GM12874 (cell line): ENCODE results near the gene BTBD9.

Source experiments
- TF ChIP-seq, protein P1 (sequence below): IDR thresholded peaks from 2 replicates; pipeline ENCODE4 v1.5.1; 2011; ENCODE audit warnings: low read depth, mild to moderate bottlenecking, control low read depth, low read length, moderate library complexity; ENCODE audit not compliant: insufficient read depth

Gene BTBD9

DNA sequence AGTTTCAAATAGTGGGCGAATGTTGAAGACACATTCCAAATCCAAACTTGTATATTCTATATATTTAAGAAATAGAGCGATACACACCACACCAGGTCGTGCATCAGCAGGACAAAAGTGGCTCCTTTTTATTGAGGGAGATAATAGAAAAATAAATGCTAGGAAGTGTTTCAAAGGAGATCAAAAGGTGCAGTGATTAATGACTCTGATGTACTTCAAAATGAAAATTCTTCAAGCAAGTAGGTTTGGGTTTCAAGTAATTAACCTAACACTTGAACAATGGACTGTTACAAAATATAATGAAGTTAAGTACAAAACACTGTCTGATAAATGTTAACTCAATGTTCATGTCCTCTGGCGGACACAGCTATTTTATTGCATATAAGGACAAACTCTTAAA, 185.9 kb downstream of the BTBD9 start:
- TF ChIP-seq, protein P1, sequence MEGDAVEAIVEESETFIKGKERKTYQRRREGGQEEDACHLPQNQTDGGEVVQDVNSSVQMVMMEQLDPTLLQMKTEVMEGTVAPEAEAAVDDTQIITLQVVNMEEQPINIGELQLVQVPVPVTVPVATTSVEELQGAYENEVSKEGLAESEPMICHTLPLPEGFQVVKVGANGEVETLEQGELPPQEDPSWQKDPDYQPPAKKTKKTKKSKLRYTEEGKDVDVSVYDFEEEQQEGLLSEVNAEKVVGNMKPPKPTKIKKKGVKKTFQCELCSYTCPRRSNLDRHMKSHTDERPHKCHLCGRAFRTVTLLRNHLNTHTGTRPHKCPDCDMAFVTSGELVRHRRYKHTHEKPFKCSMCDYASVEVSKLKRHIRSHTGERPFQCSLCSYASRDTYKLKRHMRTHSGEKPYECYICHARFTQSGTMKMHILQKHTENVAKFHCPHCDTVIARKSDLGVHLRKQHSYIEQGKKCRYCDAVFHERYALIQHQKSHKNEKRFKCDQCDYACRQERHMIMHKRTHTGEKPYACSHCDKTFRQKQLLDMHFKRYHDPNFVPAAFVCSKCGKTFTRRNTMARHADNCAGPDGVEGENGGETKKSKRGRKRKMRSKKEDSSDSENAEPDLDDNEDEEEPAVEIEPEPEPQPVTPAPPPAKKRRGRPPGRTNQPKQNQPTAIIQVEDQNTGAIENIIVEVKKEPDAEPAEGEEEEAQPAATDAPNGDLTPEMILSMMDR: no peak

DNA sequence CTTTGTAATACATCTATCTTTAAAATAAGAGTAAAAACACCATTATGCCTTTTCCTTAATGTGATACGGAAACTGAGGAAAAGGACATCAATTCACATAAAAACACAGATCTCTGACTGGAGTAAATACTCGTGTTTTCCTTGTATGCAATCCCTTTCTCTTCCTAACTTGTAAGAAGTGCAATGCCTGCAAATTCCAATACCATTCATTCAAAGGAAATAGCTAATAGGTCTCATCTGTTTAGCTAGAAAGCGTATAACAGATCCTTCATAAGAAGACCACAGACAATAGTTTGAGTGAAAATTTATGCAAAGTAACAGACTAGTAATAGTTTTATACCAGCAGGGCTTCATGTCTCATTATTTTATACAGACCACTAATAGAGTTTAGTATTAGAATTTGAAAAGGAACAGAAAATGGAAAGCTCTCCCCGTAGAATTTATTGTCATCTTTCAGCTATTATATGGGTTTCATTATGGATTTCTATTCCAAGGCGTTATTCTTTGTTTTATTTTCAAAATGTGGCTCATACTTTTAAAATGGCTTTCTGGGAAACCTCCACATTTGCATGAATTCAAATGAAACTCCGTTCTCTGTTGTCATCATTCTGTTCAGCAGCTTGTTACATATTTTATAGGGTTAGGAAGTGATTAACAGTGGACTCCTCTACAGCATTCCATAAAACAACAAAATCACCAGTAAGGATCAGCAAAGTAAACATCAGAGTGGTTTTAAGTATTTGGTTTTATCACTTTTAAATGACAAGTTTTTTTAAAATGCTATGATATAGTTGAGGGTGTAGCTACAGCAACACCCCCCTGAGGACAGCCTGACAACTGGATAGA, 186.7 kb downstream of the BTBD9 start:
- TF ChIP-seq, protein P1: no peak

DNA sequence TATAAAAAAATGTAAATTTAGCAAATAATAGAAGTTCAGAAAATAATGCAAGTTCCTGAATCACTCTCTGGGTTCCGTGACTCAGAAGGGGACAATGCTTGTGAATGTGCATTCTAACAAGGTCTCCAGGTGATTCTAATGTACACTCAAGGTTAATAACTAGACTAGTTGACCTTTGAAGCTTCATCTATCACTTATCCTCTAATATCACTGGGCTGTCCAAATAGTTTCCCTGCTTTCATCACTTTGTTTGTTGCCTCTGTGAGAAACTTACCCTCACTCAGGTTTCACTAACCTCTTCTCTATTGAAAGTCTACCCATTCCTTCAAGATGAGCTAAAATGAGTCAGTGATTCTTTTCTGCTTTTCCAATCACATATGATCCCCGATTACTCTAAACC, 189.0 kb downstream of the BTBD9 start:
- TF ChIP-seq, protein P1: no peak

DNA sequence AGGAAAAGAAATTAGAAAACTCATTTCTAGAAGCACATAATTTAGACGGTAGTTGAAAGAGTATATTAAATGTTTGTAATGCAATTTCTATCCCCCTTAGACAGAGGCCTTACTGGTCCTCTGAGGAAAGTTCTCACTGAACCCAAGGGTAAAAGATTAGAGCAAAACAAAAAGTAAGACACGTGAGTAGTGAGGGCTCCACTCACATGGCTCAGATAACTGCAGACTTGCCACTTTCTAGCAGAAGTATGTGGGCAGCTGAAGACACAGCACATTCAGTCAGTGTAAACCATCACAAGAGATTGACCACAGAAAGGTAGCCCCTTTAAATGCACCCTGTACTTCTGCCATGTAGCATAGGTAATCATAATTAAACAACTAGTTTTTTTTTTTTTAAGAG, 193.8 kb downstream of the BTBD9 start:
- TF ChIP-seq, protein P1: no peak

GRCh38 chr6:38445336-38445735, 194.4 kb downstream of the BTBD9 start:
- TF ChIP-seq, protein P1: no peak

DNA sequence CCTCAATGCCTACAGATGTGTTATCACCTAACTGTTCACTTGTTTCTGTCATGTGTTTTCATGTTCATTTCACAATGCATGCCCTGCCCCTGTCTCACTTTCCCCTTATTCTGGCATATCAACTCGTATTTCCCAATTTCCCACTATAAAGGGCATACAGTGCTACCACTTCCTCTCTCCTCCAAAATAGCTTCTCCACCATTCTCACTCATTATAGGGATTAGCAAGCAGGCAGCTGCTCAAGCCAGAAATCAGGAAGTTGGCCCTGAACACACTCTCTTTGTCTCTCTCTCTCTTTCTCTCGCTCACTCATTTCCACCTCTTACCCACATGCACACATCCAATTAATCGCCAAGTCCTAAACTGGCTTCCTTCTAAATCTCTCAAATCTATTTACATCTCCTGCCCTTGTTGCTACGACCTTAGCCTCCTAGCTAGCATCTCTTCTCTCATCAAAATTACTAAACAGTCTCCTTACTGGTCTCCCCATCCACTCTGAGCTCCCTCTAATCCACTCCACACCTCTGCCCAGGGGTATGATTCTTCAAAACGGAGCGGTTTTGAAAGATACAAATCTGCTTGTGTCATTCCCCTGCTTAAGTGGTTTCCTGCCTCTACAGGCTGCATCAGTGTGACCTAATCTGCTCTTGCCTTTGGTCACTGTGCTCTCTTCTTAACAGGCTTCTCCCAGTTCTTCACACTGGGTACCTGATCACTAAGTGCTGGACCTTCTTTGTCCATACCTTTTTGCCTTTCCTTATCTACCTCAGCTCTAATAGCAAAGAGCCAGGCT, 196.2 kb downstream of the BTBD9 start:
- TF ChIP-seq, protein P1: no peak

DNA sequence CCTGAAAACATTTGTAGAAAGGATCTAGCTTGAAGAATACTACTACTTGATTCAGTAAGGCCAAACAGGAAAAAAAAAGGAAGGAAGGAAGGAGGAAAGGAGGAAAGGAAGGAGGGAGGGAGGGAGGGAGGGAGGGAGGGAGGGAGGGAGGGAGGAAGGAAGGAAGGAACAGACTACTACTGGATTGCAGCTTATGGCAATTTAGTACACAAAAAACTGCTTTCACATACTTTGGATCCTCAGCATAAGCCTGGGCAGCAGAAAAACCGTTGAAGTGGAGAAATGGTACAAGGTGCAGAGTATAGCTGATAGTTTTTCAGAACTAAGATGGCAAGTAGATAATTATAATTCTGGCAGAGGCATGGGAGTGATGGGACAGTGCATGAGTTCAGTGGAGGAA, 201.6 kb downstream of the BTBD9 start:
- TF ChIP-seq, protein P1: no peak
